Skin epidermis (tissue), 12 donors: ENCODE data around the gene ACOXL.

Experiments used
- H3K27ac ChIP-seq, 21 experiments: fragments of 200-600 bp; sonication (generic) in 11 of 21; one replicate each; pipeline ENCODE4 v1.5.0; 2020; ENCODE audit warnings: mild to moderate bottlenecking in 3 of 21, inconsistent platforms in 2 of 21, moderate library complexity in 2 of 21
- H3K4me3 ChIP-seq, 7 experiments: fragments of 200-600 bp; sonication (generic) in 2 of 7; one replicate each; pipeline ENCODE4 v1.5.0; 2020; ENCODE audit warnings: inconsistent platforms in 2 of 7, mild to moderate bottlenecking in 2 of 7, moderate library complexity in 1 of 7

Gene ACOXL

GRCh38 chr2:110813896-110814295 is 81.5 kb downstream of the ACOXL start:
- no peak overlapping the region for H3K4me3 ChIP-seq

GRCh38 chr2:110815938-110816337 is 83.6 kb downstream of the ACOXL start:
- no peak overlapping the region for H3K27ac ChIP-seq
- H3K4me3 ChIP-seq = no peak overlapping the region

More at GRCh38 chr2:110813896-110814295, 81.5 kb downstream of the ACOXL start:
- no peak overlapping the region for H3K27ac ChIP-seq

DNA sequence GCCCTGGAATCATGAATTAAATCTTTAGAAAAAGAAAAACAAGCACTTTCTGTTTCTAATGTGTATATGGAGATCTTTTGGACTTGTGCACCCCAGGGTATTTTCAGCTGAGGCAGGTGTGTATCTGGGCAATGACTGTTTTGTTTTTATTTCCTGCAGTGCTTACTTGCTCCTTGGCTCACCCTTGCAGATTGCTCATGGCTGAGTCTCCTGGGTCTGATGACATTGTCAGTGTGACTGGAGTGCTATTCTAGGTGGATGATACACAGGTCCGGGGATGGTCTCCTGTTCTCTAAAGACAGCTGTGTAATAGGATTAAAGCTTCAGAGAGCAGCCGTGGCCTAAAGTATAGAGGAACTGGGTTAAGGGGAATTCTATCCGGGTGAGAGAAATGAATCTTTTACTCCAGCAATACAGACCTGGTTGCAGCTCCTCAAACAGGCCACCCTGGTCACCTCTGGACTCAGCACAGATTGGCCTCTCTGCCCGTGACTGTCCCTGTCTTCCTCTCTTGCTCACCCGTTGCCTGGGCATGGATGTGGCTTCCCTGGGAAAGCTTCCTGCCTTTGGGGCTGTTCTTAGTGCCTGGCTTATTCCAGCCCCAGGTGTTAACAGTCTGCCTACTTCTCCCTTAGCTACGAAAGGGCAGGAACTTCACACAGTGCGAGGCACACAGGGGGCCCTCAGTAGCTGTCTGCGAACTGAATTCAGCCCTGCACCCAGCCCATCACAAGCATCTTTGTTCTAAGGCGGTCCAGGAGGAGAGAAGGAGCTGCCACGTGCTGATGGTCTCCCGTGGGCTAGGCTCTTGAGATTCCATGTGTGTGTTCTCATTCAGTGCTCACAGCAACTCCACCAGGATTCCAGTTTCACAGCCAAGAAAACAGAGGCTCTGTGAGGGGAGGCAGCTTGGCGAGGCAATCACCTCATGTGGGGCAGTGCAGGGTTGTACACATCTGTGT is 84.3 kb downstream of the ACOXL start:
- H3K27ac ChIP-seq = no peak overlapping the region
- H3K4me3 ChIP-seq = no peak overlapping the region

- H3K27ac ChIP-seq = no peak overlapping the region
- no peak overlapping the region for H3K4me3 ChIP-seq
Observed at GRCh38 chr2:110818767-110819481, 86.6 kb downstream of the ACOXL start.

DNA sequence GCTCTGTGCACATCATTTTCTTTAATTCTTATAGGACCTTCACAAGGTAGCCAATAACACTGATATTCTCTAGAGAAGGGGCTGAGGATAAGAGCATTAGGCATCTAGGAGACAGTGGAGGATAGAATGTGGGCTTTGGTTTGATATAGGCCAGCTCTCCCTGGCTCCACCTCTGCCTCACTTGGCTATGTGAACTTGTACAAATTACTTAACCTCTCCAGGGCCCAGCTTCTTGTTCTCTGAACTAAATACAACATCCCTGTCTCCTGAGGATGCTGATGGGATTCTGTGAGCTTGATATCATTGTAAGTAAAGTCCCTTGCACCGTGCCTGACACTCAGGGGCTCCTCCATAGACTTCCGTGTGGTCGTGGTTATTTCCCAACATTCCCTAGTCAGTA is 87.3 kb downstream of the ACOXL start:
- H3K4me3 ChIP-seq = no peak overlapping the region
- no peak overlapping the region for H3K27ac ChIP-seq

DNA sequence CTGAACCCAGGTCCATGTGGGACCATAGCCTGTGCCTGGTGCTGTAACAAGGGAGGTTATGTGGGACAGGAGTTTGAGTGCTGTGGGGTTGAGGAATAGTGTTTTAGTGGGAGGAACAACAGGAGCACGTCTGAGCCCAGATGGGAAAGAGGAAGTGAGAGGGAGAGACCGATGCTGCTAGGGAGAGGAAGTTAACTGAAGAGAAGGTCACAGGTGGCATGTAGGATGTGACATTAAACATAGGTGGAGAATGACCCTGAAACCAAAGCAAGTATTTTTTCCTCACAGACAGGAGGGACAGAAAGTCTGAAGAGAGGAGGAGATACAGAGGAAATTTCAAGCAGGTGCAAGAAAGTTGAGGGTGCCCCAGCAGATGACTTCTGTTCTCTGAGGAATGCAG is 87.8 kb downstream of the ACOXL start:
- no peak overlapping the region for H3K27ac ChIP-seq
- no peak overlapping the region for H3K4me3 ChIP-seq

DNA sequence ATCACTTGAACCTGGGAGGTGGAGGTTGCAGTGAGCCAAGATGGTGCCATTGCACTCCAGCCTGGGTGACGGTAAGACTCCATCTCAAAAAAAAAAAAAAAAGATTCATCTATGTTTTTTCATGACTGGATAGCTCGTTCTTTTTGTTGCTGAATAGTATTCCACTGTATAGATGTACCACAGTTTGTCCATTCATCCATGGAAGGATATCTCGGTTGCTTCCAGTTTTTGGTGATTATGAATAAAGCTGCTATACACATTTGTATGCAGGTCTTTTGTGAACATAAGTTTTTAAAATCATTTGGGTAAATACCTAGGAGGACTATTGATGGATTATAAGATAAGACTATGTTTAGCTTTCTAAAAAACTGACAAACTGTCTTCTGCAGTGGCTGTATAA is 90.8 kb downstream of the ACOXL start:
- Histone ChIP-seq H3K27ac (no peak overlapping the region), H3K4me3 (no peak overlapping the region)

- Histone ChIP-seq H3K27ac (no peak overlapping the region), H3K4me3 (no peak overlapping the region)
Observed at GRCh38 chr2:110827511-110827910, 95.1 kb downstream of the ACOXL start.

DNA sequence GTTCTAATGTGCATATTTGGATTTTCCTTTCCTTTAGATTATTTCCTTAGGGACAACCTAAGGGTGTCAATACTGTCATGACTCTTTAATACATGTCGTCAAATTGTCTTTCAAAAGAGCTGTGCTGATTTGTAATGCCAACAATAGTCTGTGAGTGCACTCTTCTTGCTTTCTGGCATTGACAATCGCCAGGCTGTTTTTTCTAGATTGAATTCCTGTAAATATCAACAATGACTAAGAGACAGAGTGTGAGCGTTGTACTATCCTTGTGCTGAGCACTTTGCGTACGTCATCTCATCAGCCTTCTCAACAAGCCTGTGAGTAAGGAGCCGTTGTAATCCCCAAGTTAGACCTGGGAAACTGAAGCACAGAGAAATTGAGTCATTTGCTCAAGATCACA is 96.0 kb downstream of the ACOXL start:
- H3K27ac ChIP-seq = no peak overlapping the region
- H3K4me3 ChIP-seq = no peak overlapping the region

DNA sequence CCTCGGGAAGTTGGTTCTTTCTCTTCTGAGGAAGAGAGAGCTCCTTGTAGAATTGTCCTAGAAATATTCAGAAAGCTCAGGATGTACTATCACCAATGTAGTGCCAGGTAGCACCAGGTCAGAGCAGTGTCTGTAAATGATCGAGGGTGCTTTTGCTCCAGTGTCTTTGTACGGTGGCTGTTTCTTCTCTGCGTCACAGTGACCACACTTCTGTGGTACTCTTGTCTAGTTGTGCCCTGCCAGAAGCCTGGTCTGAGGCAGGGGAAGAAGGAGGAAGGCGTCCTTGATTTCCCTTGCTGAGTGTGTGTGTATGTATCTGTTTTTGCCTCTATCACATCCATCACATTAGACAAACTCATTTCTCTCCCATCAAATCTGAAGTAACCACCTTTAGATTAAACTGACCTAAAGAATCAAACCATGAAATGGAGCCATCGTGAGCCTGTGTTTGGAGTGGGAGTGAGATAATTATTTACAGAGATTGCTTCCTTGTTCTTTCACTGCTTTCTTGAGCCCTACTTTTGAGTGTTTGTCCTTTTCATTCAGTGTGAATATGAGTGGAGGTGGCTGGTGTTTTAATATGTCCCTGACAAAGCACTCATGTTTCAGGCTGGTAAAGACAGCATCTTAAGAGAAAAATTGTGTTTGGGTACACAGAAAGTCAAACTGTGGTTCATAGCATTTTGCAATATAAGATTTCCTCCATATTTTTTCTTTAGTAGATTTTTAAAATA is 97.2 kb downstream of the ACOXL start:
- no peak overlapping the region for H3K4me3 ChIP-seq
- H3K27ac ChIP-seq = no peak overlapping the region

- Histone ChIP-seq H3K27ac (no peak overlapping the region), H3K4me3 (no peak overlapping the region)
Observed at GRCh38 chr2:110832740-110833139, 100.4 kb downstream of the ACOXL start.

- Histone ChIP-seq H3K27ac (no peak overlapping the region), H3K4me3 (no peak overlapping the region)
Observed at GRCh38 chr2:110834134-110834827, 101.9 kb downstream of the ACOXL start.

DNA sequence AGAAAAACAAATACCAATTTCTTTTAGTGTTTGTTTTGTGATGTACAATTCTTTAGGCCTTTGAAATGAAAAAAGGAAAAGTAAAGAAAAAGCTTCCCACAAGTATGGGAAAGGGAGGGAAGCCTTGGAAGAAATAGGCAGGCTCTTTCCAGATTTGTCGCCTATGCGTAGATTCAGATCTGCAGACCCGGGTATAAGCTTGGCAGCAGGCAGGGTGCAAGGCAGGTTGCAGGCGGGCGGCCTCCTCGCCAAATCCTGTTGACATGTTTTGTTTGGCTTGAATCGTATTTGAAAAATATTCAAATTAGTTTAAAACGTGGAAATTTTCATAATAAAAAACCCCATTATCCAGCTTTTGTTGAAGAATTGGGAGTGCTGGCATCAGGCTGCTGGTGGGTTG is 104.3 kb downstream of the ACOXL start:
- Histone ChIP-seq H3K4me3 (no peak overlapping the region), H3K27ac (no peak overlapping the region)

DNA sequence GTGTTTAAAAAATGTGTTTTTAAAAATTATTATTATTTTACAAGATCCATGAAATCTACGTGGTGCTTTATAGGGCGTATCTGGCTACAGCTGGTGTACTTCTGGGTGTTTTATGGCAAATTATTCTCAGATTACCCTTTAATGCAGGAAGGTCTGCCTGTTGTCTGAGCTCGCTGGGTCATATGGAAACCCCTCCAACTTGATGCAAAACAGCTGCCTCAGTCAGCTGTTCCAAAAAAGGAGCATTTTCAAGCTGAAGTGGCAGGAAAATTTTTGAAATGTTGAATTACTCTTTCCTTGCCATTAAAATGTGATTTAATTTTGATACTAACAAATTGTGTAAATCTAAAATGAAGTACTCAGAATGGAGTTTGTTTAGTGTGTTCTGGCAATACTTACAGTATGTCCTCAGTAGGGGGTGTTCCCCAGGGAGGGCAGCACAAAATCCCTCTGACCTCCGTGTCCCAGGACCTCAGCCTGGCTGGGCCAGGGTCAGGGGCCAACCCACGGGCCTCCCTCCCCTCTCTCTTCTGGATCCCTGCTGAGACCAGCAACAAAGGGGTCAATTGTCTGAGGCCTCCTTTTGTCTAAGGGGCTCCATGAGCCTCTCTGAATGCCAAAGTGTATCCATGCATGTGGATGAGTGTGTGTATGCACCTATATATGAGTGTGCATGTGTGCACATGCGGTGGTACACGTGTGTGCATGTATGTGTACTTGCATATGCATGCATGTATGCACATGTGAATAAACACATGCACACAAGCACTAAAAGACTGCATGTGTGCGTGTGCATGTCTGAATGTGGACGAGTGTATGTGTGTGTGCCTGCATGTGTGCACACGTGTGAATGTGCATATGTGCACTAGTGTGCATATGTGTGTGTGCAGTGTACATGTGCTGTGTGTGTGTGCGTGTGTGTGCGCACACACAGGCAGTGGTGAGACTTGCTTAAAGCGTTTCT is 105.4 kb downstream of the ACOXL start:
- H3K27ac ChIP-seq = no peak overlapping the region
- H3K4me3 ChIP-seq = no peak overlapping the region

DNA sequence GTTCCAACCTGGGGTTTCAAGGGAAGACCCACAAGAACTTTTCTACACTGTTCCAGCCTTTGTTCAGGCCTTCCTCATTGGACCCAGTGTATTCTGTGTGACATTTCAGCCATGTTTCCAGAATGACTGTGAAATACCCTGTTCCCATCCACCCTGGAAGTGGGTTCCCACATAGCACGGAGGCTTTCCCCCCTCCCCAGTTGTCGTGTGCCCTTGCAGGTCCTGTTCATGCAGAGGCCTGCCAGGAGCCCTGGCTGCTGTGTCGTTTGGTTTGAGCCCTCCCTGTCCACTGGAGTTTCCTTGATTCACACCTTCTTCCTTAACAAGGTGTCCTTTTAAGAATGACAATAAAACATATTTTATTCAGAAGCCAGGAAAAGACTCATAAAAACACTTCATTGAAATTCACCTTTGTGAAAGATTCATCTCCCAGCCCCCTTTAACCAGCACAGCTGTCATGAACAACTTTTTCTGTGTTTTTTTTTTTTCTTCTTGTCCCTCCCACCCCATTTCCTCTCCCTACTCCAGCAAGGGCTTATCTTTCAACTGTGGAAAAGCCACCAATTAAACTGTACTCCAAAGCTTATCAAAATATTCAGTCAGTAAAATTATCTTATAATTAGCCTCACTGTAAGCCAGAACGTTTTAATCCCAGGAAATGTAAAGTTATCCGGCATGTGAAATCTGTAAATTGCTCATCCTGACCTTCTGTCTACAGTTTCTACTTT is 106.4 kb downstream of the ACOXL start:
- Histone ChIP-seq H3K4me3 (no peak overlapping the region), H3K27ac (no peak overlapping the region)

GRCh38 chr2:110840508-110840907 is 108.1 kb downstream of the ACOXL start:
- no peak overlapping the region for H3K27ac ChIP-seq

GRCh38 chr2:110842048-110842447 is 109.7 kb downstream of the ACOXL start:
- no peak overlapping the region for H3K4me3 ChIP-seq
- no peak overlapping the region for H3K27ac ChIP-seq

More at GRCh38 chr2:110840508-110840907, 108.1 kb downstream of the ACOXL start:
- no peak overlapping the region for H3K4me3 ChIP-seq

GRCh38 chr2:110843496-110843895 is 111.1 kb downstream of the ACOXL start:
- Histone ChIP-seq H3K4me3 (no peak overlapping the region), H3K27ac (no peak overlapping the region)
